IPS-15b (cell line): ENCODE measurements around the gene TDRD12.
"Not testable (repeated sequence)": the region's sequence is repeated elsewhere in the genome, so short reads cannot be mapped to it uniquely, and the experiment has no call there.

ENCODE experiments used
- H3K27me3 ChIP-seq: one replicate; pipeline ENCODE4 v1.6.1; 2013; ENCODE audit warnings: low read length; ENCODE audit not compliant: control insufficient read depth, insufficient read depth
- H3K36me3 ChIP-seq: one replicate; pipeline ENCODE4 v1.6.1; 2013; ENCODE audit warnings: low read length; ENCODE audit not compliant: control insufficient read depth, insufficient read depth
- H3K4me1 ChIP-seq: one replicate; pipeline ENCODE4 v1.6.1; 2013; ENCODE audit warnings: mild to moderate bottlenecking, low read length; ENCODE audit not compliant: control insufficient read depth, insufficient read depth
- H3K4me3 ChIP-seq: one replicate; pipeline ENCODE4 v1.5.1; 2013; ENCODE audit warnings: low read depth, low read length
- H3K9ac ChIP-seq: one replicate; pipeline ENCODE4 v1.6.1; 2013; ENCODE audit warnings: low read depth, mild to moderate bottlenecking, low read length
- H3K9me3 ChIP-seq: one replicate; pipeline ENCODE4 v1.6.1; 2013; ENCODE audit warnings: mild to moderate bottlenecking, low read length; ENCODE audit not compliant: control insufficient read depth, insufficient read depth

Gene TDRD12

GRCh38 chr19:32852216-32852615 is 132.6 kb downstream of the TDRD12 start:
- H3K4me1 ChIP-seq, result no peaks in the 10 kb centered on the region
- no peaks in the 10 kb centered on the region for H3K9me3 ChIP-seq
- no peaks in the 10 kb centered on the region for H3K36me3 ChIP-seq
- H3K27me3 ChIP-seq, result no peaks in the 10 kb centered on the region
- H3K4me3 ChIP-seq, result no peak overlapping the region
- no peak overlapping the region for H3K9ac ChIP-seq

GRCh38 chr19:32856818-32857217 is 137.3 kb downstream of the TDRD12 start:
- H3K36me3 ChIP-seq, H3K27me3 ChIP-seq, H3K4me1 ChIP-seq, H3K9ac ChIP-seq, H3K9me3 ChIP-seq, H3K4me3 ChIP-seq: not testable (repeated sequence)

- Histone ChIP-seq H3K4me1 (no peaks in the 10 kb centered on the region), H3K4me3 (no peak overlapping the region), H3K27me3 (no peaks in the 10 kb centered on the region), H3K9me3 (no peaks in the 10 kb centered on the region), H3K36me3 (no peaks in the 10 kb centered on the region), H3K9ac (no peak overlapping the region)
Measured at GRCh38 chr19:32857584-32857983, 138.0 kb downstream of the TDRD12 start.

- no peak overlapping the region for H3K9ac ChIP-seq
- H3K9me3 ChIP-seq, result no peaks in the 10 kb centered on the region
Measured at GRCh38 chr19:32858155-32858554, 138.6 kb downstream of the TDRD12 start.

GRCh38 chr19:32858559-32858958 is 139.0 kb downstream of the TDRD12 start:
- Histone ChIP-seq H3K4me3 (no peak overlapping the region), H3K9me3 (no peaks in the 10 kb centered on the region), H3K36me3 (no peaks in the 10 kb centered on the region), H3K9ac (no peak overlapping the region), H3K4me1 (no peaks in the 10 kb centered on the region), H3K27me3 (no peaks in the 10 kb centered on the region)

More at GRCh38 chr19:32858155-32858554, 138.6 kb downstream of the TDRD12 start:
- Histone ChIP-seq H3K36me3 (no peaks in the 10 kb centered on the region), H3K4me3 (no peak overlapping the region), H3K27me3 (no peaks in the 10 kb centered on the region), H3K4me1 (no peaks in the 10 kb centered on the region)

DNA sequence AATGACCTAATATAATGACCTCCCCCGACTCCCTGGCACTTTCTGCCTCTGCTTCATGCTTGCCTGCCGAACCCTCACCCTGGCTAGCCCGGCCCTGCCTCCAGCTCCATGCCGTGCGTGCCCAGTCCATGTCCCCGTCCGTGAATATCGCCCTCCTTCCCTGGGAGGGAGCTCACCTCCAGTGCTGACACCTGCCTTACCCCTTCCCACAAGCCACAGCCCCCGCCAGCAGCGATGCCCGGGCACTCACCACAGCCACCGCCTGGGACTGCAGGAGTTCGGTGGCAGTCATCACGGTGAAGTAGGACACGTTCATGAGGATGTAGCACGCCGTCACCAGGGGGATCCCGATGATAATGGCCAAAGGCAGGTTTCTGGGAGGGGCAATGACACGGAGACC is 140.0 kb downstream of the TDRD12 start:
- Histone ChIP-seq H3K27me3 (no peaks in the 10 kb centered on the region), H3K36me3 (no peaks in the 10 kb centered on the region), H3K9ac (no peak overlapping the region), H3K9me3 (no peaks in the 10 kb centered on the region), H3K4me3 (no peak overlapping the region), H3K4me1 (no peaks in the 10 kb centered on the region)

GRCh38 chr19:32861596-32861995 is 142.0 kb downstream of the TDRD12 start:
- Histone ChIP-seq H3K4me1 (no peaks in the 10 kb centered on the region), H3K4me3 (no peak overlapping the region), H3K36me3 (no peaks in the 10 kb centered on the region), H3K27me3 (no peaks in the 10 kb centered on the region), H3K9me3 (no peaks in the 10 kb centered on the region), H3K9ac (no peak overlapping the region)

GRCh38 chr19:32862173-32862572 is 142.6 kb downstream of the TDRD12 start:
- no peak overlapping the region for H3K9ac ChIP-seq
- no peaks in the 10 kb centered on the region for H3K36me3 ChIP-seq
- H3K4me1 ChIP-seq, result no peaks in the 10 kb centered on the region
- no peak overlapping the region for H3K4me3 ChIP-seq
- no peaks in the 10 kb centered on the region for H3K9me3 ChIP-seq
- H3K27me3 ChIP-seq, result no peaks in the 10 kb centered on the region

DNA sequence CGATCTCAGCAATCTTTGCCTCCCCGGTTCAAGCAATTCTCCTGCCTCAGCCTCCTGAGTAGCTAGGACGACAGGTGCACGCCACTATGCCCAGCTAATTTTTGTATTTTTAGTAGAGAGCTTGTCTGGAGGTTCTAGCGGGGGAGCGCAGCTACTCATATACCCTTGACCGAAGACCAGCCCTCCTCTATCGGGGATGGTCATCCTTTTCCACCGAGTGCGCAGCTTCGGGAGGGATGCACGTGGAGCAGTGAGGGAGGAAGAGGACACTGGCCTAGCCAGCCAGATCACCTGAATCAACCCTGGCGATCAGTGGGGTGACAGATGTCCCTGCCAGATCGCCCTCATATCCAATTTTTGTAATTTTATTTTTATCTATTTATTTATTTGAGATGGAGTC is 143.2 kb downstream of the TDRD12 start:
- H3K9me3 ChIP-seq, result no peaks in the 10 kb centered on the region

DNA sequence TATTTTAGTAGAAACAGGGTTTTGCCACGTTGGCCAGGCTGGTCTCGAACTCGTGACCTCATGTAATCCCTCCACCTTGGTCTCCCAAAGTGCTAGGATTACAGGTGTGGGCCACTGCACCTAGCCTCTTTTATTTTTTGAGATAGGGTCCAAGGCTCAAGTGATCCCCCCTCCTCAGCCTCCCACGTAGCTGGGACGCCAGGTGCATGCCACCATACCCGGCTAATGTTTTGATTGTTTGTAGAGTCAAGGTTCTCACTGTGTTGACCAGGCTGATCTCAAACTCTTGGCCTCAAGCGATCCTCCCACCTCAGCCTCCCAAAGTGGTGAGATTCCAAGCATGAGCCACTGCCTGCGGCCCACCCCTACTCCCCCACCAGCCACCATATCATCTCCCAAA is 143.7 kb downstream of the TDRD12 start:
- no peaks in the 10 kb centered on the region for H3K9me3 ChIP-seq
- no peak overlapping the region for H3K9ac ChIP-seq
- no peaks in the 10 kb centered on the region for H3K36me3 ChIP-seq
- no peaks in the 10 kb centered on the region for H3K27me3 ChIP-seq
- H3K4me1 ChIP-seq, result no peaks in the 10 kb centered on the region
- H3K4me3 ChIP-seq, result no peak overlapping the region

More for the DNA sequence above, 143.2 kb downstream of the TDRD12 start:
- no peaks in the 10 kb centered on the region for H3K27me3 ChIP-seq
- no peak overlapping the region for H3K9ac ChIP-seq
- H3K4me3 ChIP-seq, result no peak overlapping the region
- H3K36me3 ChIP-seq, result no peaks in the 10 kb centered on the region
- no peaks in the 10 kb centered on the region for H3K4me1 ChIP-seq

GRCh38 chr19:32863841-32864240 is 144.3 kb downstream of the TDRD12 start:
- H3K9ac ChIP-seq, result no peak overlapping the region
- H3K4me1 ChIP-seq, result no peaks in the 10 kb centered on the region
- H3K9me3 ChIP-seq, result no peaks in the 10 kb centered on the region
- no peaks in the 10 kb centered on the region for H3K27me3 ChIP-seq
- no peak overlapping the region for H3K4me3 ChIP-seq
- H3K36me3 ChIP-seq, result no peaks in the 10 kb centered on the region

- no peaks in the 10 kb centered on the region for H3K9me3 ChIP-seq
- H3K36me3 ChIP-seq, result no peaks in the 10 kb centered on the region
- H3K9ac ChIP-seq, result no peak overlapping the region
- H3K27me3 ChIP-seq, result no peaks in the 10 kb centered on the region
- H3K4me3 ChIP-seq, result no peak overlapping the region
- H3K4me1 ChIP-seq, result no peaks in the 10 kb centered on the region
Measured at GRCh38 chr19:32864318-32865007, 144.9 kb downstream of the TDRD12 start.
